Stimulated activated naive CD8-positive, alpha-beta T cell treated with anti-CD3 and anti-CD28 coated beads, Interleukin-15, amount 100 ng/mL, for 72 hours (primary cell): Measurements from ENCODE around the gene RAP1GAP2.

Experiments used
- ATAC-seq: fragments of 150-1000 bp; cut with Tn5 transposase; 2 replicates; pipeline ENCODE4 v1.10.0; 2021; ENCODE audit warnings: mild to moderate bottlenecking, moderate library complexity
- DNase-seq, 2 donors: peaks; one replicate each; pipeline ENCODE4 v3.0.0; 2021 to 2022
- H3K27ac Mint-ChIP-seq, 2 donors: one replicate each; pipeline ENCODE4 v1.8.0; 2022; ENCODE audit warnings: mild to moderate bottlenecking in 2 of 2, mixed read lengths in 2 of 2, moderate library complexity in 2 of 2
- H3K27me3 Mint-ChIP-seq: one replicate; pipeline ENCODE4 v1.8.0; 2022; ENCODE audit warnings: mixed read lengths
- H3K4me1 Mint-ChIP-seq: one replicate; pipeline ENCODE4 v1.8.0; 2022; ENCODE audit warnings: mild to moderate bottlenecking, mixed read lengths
- H3K4me3 Mint-ChIP-seq, 2 donors: one replicate each; pipeline ENCODE4 v1.8.0; 2022; ENCODE audit warnings: mild to moderate bottlenecking in 2 of 2, mixed read lengths in 2 of 2, moderate library complexity in 1 of 2
- H3K9me3 Mint-ChIP-seq, 2 donors: one replicate each; pipeline ENCODE4 v1.8.0; 2022; ENCODE audit warnings: mixed read lengths in 2 of 2

The RAP1GAP2 gene

GRCh38 chr17:2958706-2959222 is 162.5 kb downstream of the RAP1GAP2 start:
- DNase-seq: no peak
- Mint-ChIP-seq H3K9me3 (no peaks in the 10 kb centered on the region), H3K4me3 (no peak overlapping the region), H3K27ac (no peak overlapping the region), H3K27me3 (peaks cover 17% of the 10 kb centered on the region), H3K4me1 (peaks cover 14% of the 10 kb centered on the region)
- ATAC-seq: no peak

DNA sequence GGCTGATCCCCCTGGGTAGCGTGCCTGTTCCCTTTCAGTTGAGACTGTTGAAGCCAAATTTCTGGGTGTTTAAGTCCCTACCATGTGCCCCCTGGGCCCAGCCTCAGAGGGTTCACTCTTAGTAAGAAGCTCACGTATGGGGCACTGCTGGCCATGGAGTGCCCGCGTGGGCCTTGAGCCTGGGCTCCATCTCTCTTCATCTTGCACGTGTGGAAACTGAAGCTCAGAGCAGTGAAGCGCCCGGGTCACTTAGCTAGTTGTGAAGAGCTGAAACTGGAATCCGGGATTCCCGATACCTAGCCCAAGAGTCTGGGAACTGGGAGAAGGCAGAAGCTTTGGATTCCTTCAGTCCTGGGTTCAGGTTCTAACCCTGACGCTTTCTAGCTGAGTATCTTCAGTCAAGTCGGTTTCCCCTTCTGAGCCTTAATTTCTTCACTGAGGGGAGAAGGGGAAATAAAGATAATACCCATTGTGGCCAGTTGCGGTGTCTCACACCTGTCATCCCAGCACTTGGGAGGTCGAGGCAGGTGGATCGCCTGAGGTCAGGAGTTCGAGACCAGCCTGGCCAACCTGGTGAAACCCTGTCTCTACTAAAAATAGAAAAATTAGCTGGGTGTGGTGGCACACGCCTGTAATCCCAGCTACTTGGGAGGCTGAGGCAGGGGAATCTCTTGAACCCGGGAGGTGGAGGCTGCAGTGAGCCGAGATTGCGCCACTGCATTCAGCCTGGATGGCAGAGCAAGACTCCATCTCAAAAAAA is 163.3 kb downstream of the RAP1GAP2 start:
- DNase-seq: no peak
- no peak for ATAC-seq
- no peaks in the 10 kb centered on the region for H3K9me3 Mint-ChIP-seq
- H3K27me3 Mint-ChIP-seq: peaks cover 17% of the 10 kb centered on the region
- no peak overlapping the region for H3K4me3 Mint-ChIP-seq
- no peak overlapping the region for H3K27ac Mint-ChIP-seq
- peaks cover 14% of the 10 kb centered on the region for H3K4me1 Mint-ChIP-seq

DNA sequence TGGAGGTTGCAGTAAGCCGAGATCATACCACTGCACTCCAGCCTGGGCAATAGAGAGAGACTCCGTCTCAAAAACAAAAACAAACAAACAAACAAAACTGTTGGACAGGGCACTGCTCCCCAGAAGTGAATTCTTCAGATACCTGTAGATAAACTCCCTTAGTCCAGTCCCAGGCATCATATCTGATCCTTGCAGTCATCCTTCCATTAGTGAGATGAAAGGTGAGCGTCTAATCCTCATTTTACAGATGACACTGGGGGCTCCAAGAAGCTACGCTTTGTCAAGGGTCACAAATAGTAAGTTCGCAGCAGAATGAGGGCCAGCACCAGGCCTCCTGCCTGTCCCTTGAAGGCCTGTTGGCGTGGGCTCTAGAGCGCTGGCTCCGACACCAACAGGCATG is 165.2 kb downstream of the RAP1GAP2 start:
- no peaks in the 10 kb centered on the region for H3K9me3 Mint-ChIP-seq
- ATAC-seq: no peak
- no peak overlapping the region for H3K4me3 Mint-ChIP-seq
- no peaks in the 10 kb centered on the region for H3K4me1 Mint-ChIP-seq
- H3K27me3 Mint-ChIP-seq: peaks cover 1% of the 10 kb centered on the region
- H3K27ac Mint-ChIP-seq: no peak overlapping the region
- DNase-seq: no peak

GRCh38 chr17:2962236-2962635 is 166.0 kb downstream of the RAP1GAP2 start:
- Mint-ChIP-seq H3K27ac (no peak overlapping the region), H3K27me3 (no peaks in the 10 kb centered on the region), H3K4me1 (no peaks in the 10 kb centered on the region), H3K9me3 (no peaks in the 10 kb centered on the region), H3K4me3 (no peak overlapping the region)
- DNase-seq (no peak), ATAC-seq (no peak)

DNA sequence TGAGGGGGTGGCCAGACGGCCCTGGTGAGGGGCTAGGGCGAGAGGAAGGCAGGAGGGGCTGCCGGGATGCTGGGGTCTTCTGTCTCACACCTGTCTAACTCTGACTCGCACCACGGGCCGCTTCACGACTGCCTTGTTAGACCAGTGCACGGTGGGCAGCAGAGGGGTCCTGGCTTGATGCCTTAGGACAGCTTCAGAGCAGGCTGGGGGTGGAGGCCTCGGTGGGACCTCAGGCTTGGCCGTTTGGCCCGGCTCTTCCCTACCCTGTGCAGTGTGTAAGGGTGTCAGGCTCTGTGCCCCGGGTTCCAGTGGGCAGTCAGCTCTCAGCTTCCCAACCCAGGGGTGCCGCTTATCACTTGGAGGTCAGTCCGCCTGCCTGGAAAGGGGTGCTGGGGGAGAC is 166.5 kb downstream of the RAP1GAP2 start:
- H3K9me3 Mint-ChIP-seq: no peaks in the 10 kb centered on the region
- H3K27ac Mint-ChIP-seq: no peak overlapping the region
- H3K27me3 Mint-ChIP-seq: no peaks in the 10 kb centered on the region
- no peaks in the 10 kb centered on the region for H3K4me1 Mint-ChIP-seq
- no peak overlapping the region for H3K4me3 Mint-ChIP-seq
- no peak for ATAC-seq
- no peak for DNase-seq

GRCh38 chr17:2963332-2964027 is 167.2 kb downstream of the RAP1GAP2 start:
- H3K4me1 Mint-ChIP-seq: no peaks in the 10 kb centered on the region
- DNase-seq: no peak
- H3K27me3 Mint-ChIP-seq: no peaks in the 10 kb centered on the region
- no peak overlapping the region for H3K27ac Mint-ChIP-seq
- no peaks in the 10 kb centered on the region for H3K9me3 Mint-ChIP-seq
- ATAC-seq: no peak
- H3K4me3 Mint-ChIP-seq: no peak overlapping the region

DNA sequence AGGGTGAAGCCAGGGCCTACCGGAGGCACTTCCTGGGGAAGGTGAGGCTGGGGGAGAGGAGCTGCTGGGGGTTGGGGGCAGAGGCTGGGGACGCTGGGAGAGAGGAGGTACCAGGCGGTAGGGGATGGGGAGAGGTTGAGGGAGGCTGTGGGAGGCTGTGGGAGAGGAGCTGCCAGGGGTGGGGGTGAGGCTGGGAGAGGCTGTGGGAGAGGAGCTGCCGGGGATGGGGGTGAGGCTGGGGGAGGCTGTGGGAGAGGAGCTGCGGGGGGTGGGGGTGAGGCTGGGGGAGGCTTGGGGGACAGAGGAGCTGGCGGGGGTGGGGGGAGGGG is 167.8 kb downstream of the RAP1GAP2 start:
- H3K4me3 Mint-ChIP-seq: no peak overlapping the region
- H3K9me3 Mint-ChIP-seq: no peaks in the 10 kb centered on the region
- no peak for ATAC-seq
- H3K4me1 Mint-ChIP-seq: no peaks in the 10 kb centered on the region
- no peak for DNase-seq
- H3K27ac Mint-ChIP-seq: no peak overlapping the region
- H3K27me3 Mint-ChIP-seq: no peaks in the 10 kb centered on the region

GRCh38 chr17:2964370-2964769 is 168.1 kb downstream of the RAP1GAP2 start:
- no peak for DNase-seq
- ATAC-seq: no peak
- H3K4me3 Mint-ChIP-seq: no peak overlapping the region
- no peaks in the 10 kb centered on the region for H3K4me1 Mint-ChIP-seq
- H3K9me3 Mint-ChIP-seq: no peaks in the 10 kb centered on the region
- no peaks in the 10 kb centered on the region for H3K27me3 Mint-ChIP-seq
- H3K27ac Mint-ChIP-seq: peak overlapping the region in 1 of 2 donors; percentile 42

DNA sequence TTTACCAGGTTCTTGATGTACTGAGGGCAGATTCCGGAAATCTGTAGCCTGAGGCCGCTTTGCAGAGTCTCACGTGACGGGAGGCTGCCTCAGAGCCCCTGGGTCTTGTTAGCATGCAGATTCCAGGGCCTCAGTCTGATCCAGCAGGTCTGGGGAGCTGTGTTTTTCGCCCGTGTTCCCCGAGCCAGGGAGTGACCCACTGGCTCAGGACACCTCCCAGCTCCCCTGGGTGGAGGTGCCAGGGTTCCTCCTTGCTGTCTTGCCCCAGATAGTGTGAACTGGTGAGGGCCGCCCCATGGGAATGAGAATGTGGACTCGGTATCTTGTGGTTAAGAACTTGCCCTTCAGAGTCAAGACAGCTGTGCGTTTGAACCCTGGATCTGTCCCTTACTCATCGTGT is 168.6 kb downstream of the RAP1GAP2 start:
- Mint-ChIP-seq H3K4me3 (no peak overlapping the region), H3K27ac (no peak overlapping the region), H3K9me3 (no peaks in the 10 kb centered on the region), H3K4me1 (no peaks in the 10 kb centered on the region), H3K27me3 (no peaks in the 10 kb centered on the region)
- no peak for ATAC-seq
- no peak for DNase-seq

- DNase-seq (no peak), ATAC-seq (no peak)
- Mint-ChIP-seq H3K4me3 (no peak overlapping the region), H3K4me1 (no peaks in the 10 kb centered on the region), H3K27me3 (no peaks in the 10 kb centered on the region), H3K9me3 (no peaks in the 10 kb centered on the region), H3K27ac (no peak overlapping the region)
Measured at GRCh38 chr17:2965621-2966595, 169.7 kb downstream of the RAP1GAP2 start.

GRCh38 chr17:2967515-2967914 is 171.3 kb downstream of the RAP1GAP2 start:
- H3K27me3 Mint-ChIP-seq: no peaks in the 10 kb centered on the region
- ATAC-seq (no peak), DNase-seq (no peak)
- no peak overlapping the region for H3K27ac Mint-ChIP-seq
- H3K4me3 Mint-ChIP-seq: no peak overlapping the region
- no peaks in the 10 kb centered on the region for H3K4me1 Mint-ChIP-seq
- H3K9me3 Mint-ChIP-seq: no peaks in the 10 kb centered on the region

DNA sequence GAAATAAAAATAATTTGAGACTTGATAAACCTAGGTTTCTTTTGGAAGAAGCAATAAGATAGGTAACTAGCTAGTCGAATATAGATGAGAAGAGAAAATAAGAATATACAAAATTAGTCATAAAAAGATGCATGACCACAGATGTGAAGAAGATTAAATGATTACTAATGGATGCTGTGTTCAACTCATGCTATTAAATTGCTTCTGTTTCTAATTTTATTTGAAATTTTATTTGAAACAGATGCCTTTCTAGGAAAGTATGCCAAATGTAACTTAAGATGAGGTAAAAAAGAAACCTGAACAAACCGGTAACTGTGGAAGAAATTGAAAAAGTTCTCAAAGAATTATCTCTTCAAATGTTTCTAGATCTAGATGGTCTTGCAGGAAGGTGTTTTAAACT is 175.6 kb downstream of the RAP1GAP2 start:
- H3K4me3 Mint-ChIP-seq: no peak overlapping the region
- H3K27ac Mint-ChIP-seq: no peak overlapping the region
- H3K4me1 Mint-ChIP-seq: no peaks in the 10 kb centered on the region

DNA sequence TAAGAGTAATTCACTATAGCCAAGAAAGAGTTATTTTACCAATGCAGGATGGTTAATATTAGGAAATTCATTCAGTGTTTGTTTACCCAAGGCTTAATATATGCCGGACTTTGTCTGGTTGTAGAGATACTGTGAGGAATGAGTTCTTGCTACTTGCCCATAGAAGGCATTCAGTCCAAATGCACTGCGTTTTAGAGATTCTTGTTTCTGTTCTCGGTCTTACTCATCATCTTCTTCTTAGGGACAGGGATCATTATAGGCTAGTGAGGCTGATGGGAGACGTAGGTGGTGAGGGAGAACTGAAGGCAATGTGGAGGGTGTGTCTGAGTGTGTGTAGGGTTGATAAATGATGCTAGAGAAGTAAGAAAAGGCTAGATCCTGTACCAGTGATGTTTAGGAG is 176.5 kb downstream of the RAP1GAP2 start:
- peaks cover 0 to 5% of the 10 kb centered on the region in 2 donors for H3K9me3 Mint-ChIP-seq
- no peaks in the 10 kb centered on the region for H3K27me3 Mint-ChIP-seq
- ATAC-seq (no peak), DNase-seq (no peak)
- H3K27ac Mint-ChIP-seq: no peak overlapping the region
- no peak overlapping the region for H3K4me3 Mint-ChIP-seq
- H3K4me1 Mint-ChIP-seq: no peaks in the 10 kb centered on the region

More for the DNA sequence above, 175.6 kb downstream of the RAP1GAP2 start:
- Mint-ChIP-seq H3K27me3 (no peaks in the 10 kb centered on the region), H3K9me3 (peaks cover 0 to 5% of the 10 kb centered on the region in 2 donors)
- DNase-seq (no peak), ATAC-seq (no peak)

GRCh38 chr17:2974347-2974746 is 178.1 kb downstream of the RAP1GAP2 start:
- DNase-seq: no peak
- Mint-ChIP-seq H3K4me1 (no peaks in the 10 kb centered on the region), H3K4me3 (no peak overlapping the region), H3K27ac (no peak overlapping the region), H3K27me3 (no peaks in the 10 kb centered on the region), H3K9me3 (peaks cover 0 to 5% of the 10 kb centered on the region in 2 donors)
- no peak for ATAC-seq

- ATAC-seq: no peak
- H3K4me3 Mint-ChIP-seq: no peak overlapping the region
- no peaks in the 10 kb centered on the region for H3K27me3 Mint-ChIP-seq
- H3K4me1 Mint-ChIP-seq: no peaks in the 10 kb centered on the region
- H3K27ac Mint-ChIP-seq: peak overlapping the region in 1 of 2 donors; percentile 27
- DNase-seq: no peak
- peaks cover 0 to 5% of the 10 kb centered on the region in 2 donors for H3K9me3 Mint-ChIP-seq
Measured at GRCh38 chr17:2975469-2975958, 179.3 kb downstream of the RAP1GAP2 start.
